CD14-positive monocyte (primary cell): Measurements from ENCODE around the gene CFAP61. TPM values are rescaled to one million over a fixed set of nuclear protein-coding genes. Genes with fewer than 3 reads are reported as not detected.

Experiments
- DNase-seq, 3 donors: peaks; one replicate each; pipeline ENCODE4 v3.0.0-alpha.2; 2011 to 2022
- H2AFZ ChIP-seq: 2 replicates; pipeline ENCODE4 v1.6.0; 2012; ENCODE audit warnings: mild to moderate bottlenecking, low read depth, low read length, inconsistent platforms; ENCODE audit not compliant: insufficient read depth, poor library complexity, severe bottlenecking
- H3K27ac ChIP-seq, 2 donors: 1 replicate in 1 of 2; 2 replicates in 1 of 2; pipeline ENCODE4 v1.5.1; 2012 to 2013; ENCODE audit warnings: low read length in 2 of 2, control low read depth in 1 of 2, inconsistent platforms in 1 of 2, low read depth in 1 of 2, mild to moderate bottlenecking in 1 of 2
- H3K27me3 ChIP-seq, 2 donors: one replicate each; pipeline versions ENCODE4 v1.6.0 to v1.6.1; 2011 to 2013; ENCODE audit warnings: low read length in 2 of 2; ENCODE audit not compliant: control insufficient read depth in 2 of 2, insufficient read depth in 2 of 2
- H3K36me3 ChIP-seq, 2 donors: replicated peaks in 1 of 2; 1 replicate in 1 of 2; 2 replicates in 1 of 2; pipeline versions ENCODE4 v1.5.1 to v1.6.1; 2012 to 2013; ENCODE audit warnings: low read length in 2 of 2, control low read depth in 1 of 2, inconsistent platforms in 1 of 2, mild to moderate bottlenecking in 1 of 2; ENCODE audit not compliant: insufficient read depth in 2 of 2, control insufficient read depth in 1 of 2
- H3K4me1 ChIP-seq, 2 donors: 1 replicate in 1 of 2; 2 replicates in 1 of 2; pipeline versions ENCODE4 v1.5.1 to v1.6.1; 2012 to 2013; ENCODE audit warnings: low read length in 2 of 2, control low read depth in 1 of 2, inconsistent platforms in 1 of 2, mild to moderate bottlenecking in 1 of 2, moderate library complexity in 1 of 2; ENCODE audit not compliant: insufficient read depth in 2 of 2, control insufficient read depth in 1 of 2
- H3K4me2 ChIP-seq: replicated peaks from 2 replicates; pipeline ENCODE3; 2012; ENCODE audit warnings: low read length, moderate library complexity, mild to moderate bottlenecking; ENCODE audit not compliant: poor library complexity, severe bottlenecking; ENCODE audit errors: extremely low read depth
- H3K4me3 ChIP-seq, 3 experiments: fragments of 200-600 bp in 1 of 3; sonication (generic) in 1 of 3; replicated peaks in 1 of 3; 1 replicate in 2 of 3; 2 replicates in 1 of 3; pipeline ENCODE4 v1.5.1; 2011 to 2013; ENCODE audit warnings: low read length in 3 of 3, mild to moderate bottlenecking in 3 of 3, control low read depth in 2 of 3, low read depth in 2 of 3, inconsistent platforms in 1 of 3, moderate library complexity in 1 of 3
- H3K79me2 ChIP-seq: 2 replicates; pipeline ENCODE4 v1.6.0; 2012; ENCODE audit warnings: mild to moderate bottlenecking, control low read depth, inconsistent platforms, low read length, moderate library complexity; ENCODE audit not compliant: insufficient read depth
- H3K9ac ChIP-seq: 2 replicates; pipeline ENCODE4 v1.6.0; 2017; ENCODE audit warnings: low read length, mild to moderate bottlenecking; ENCODE audit not compliant: insufficient read depth, poor library complexity, severe bottlenecking
- H3K9me3 ChIP-seq, 2 donors: replicated peaks in 1 of 2; 1 replicate in 1 of 2; 2 replicates in 1 of 2; pipeline versions ENCODE4 v1.5.1 to v1.6.1; 2012 to 2013; ENCODE audit warnings: low read length in 2 of 2, control low read depth in 1 of 2; ENCODE audit not compliant: control insufficient read depth in 1 of 2, insufficient read depth in 1 of 2
- H4K20me1 ChIP-seq: 2 replicates; pipeline ENCODE4 v1.6.0; 2012; ENCODE audit warnings: mild to moderate bottlenecking, low read length, control low read depth, moderate library complexity; ENCODE audit not compliant: insufficient read depth
- H3K27ac Mint-ChIP-seq, 7 donors: one replicate each; pipeline ENCODE4 v1.8.0; 2020; ENCODE audit warnings: mild to moderate bottlenecking in 7 of 7, mixed read lengths in 7 of 7, moderate library complexity in 6 of 7, inconsistent platforms in 2 of 7
- H3K27me3 Mint-ChIP-seq, 3 donors: one replicate each; pipeline ENCODE4 v1.8.0; 2021 to 2022; ENCODE audit warnings: low read depth in 3 of 3, mild to moderate bottlenecking in 3 of 3, mixed read lengths in 3 of 3, moderate library complexity in 3 of 3, inconsistent platforms in 1 of 3
- H3K36me3 Mint-ChIP-seq, 2 donors: one replicate each; pipeline ENCODE4 v1.8.0; 2020; ENCODE audit warnings: mixed read lengths in 2 of 2, inconsistent platforms in 1 of 2, mild to moderate bottlenecking in 1 of 2
- H3K4me1 Mint-ChIP-seq: one replicate; pipeline ENCODE4 v1.8.0; 2020; ENCODE audit warnings: mild to moderate bottlenecking, mixed read lengths
- H3K4me3 Mint-ChIP-seq, 2 donors: one replicate each; pipeline ENCODE4 v1.8.0; 2020; ENCODE audit warnings: mild to moderate bottlenecking in 2 of 2, mixed read lengths in 2 of 2, moderate library complexity in 1 of 2
- H3K9me3 Mint-ChIP-seq, 7 donors: one replicate each; pipeline ENCODE4 v1.8.0; 2020 to 2022; ENCODE audit warnings: mixed read lengths in 7 of 7, mild to moderate bottlenecking in 6 of 7, moderate library complexity in 6 of 7, inconsistent platforms in 2 of 7
- CTCF ChIP-seq: fragments of 200-600 bp; IDR thresholded peaks from one replicate; pipeline ENCODE4 v1.8.0; 2022; ENCODE audit warnings: antibody characterized with exemption, mild to moderate bottlenecking
- WGBS: methylation state at CpG from one replicate; pipeline ENCODE4 v1.1.5; 2013; ENCODE audit warnings: missing lambda C conversion rate; ENCODE audit not compliant: insufficient coverage; 5-methylcytosine and 5-hydroxymethylcytosine counted together
- intact Hi-C, 2 donors: fragments of 100-400 bp; cut with micrococcal nuclease; formaldehyde crosslinking; loops; one replicate each; pipeline versions ENCODE4 v1.15.0 to v1.15.1; 2023
- polyA plus RNA-seq, 3 donors: library from polyadenylated mRNA; depleted of rRNA in 1 of 3; unstranded in 2 of 3; stranded (reverse) in 1 of 3; fragments of 300-500 nt in 2 of 3; fragments of >200 nt in 1 of 3; fragmentation: Illumina TruSeq in 2 of 3; gene quantifications; 1 replicate in 2 of 3; 2 replicates in 1 of 3; pipeline ENCODE4 v1.2.3, GENCODE V29; 2012 to 2021

The CFAP61 gene
- polyA plus RNA-seq, 3 donors = not detected

GRCh38 chr20:20331156-20331555 lies 278.8 kb downstream of the CFAP61 start:
- Mint-ChIP-seq H3K27me3 (peaks cover 0 to 2% (median 0%) of the 10 kb centered on the region in 3 donors), H3K9me3 (peaks cover 0 to 6% (median 3%) of the 10 kb centered on the region in 7 donors), H3K4me3 (no peak overlapping the region), H3K27ac (peak overlapping the region in 5 of 7 donors; percentile 12 to 73 (median 51)), H3K36me3 (peaks cover 0 to 2% of the 10 kb centered on the region in 2 donors), H3K4me1 (peaks cover 53% of the 10 kb centered on the region)
- Histone ChIP-seq H3K4me1 (peaks cover 47 to 59% of the 10 kb centered on the region in 2 donors), H3K9ac (no peak overlapping the region), H3K4me3 (no peak overlapping the region), H3K27me3 (no peaks in the 10 kb centered on the region), H3K79me2 (no peaks in the 10 kb centered on the region), H4K20me1 (no peaks in the 10 kb centered on the region), H3K9me3 (peaks cover 0 to 3% of the 10 kb centered on the region in 2 donors), H3K4me2 (peak overlapping the region; percentile 52), H3K36me3 (no peaks in the 10 kb centered on the region), H2AFZ (no peak overlapping the region), H3K27ac (peak overlapping the region; percentile 50 to 68)
- no peak for TF ChIP-seq CTCF
- intact Hi-C loops = loop anchor here in 1 of 2 donors (5.0 kb wide), 1 partner anchor 64 kb away; no protein-coding TSS in a partner anchor
- WGBS = no CpG with 5 or more reads among the region's 1 CpG
- no peak for DNase-seq

- H3K27me3 ChIP-seq = no peaks in the 10 kb centered on the region
- H3K4me2 ChIP-seq = peak overlapping the region; percentile 52
- peaks cover 47 to 59% of the 10 kb centered on the region in 2 donors for H3K4me1 ChIP-seq
- Mint-ChIP-seq H3K27me3 (peaks cover 0 to 2% (median 0%) of the 10 kb centered on the region in 3 donors), H3K4me1 (peaks cover 53% of the 10 kb centered on the region), H3K4me3 (peak overlapping the region in 1 of 2 donors; percentile 65), H3K36me3 (peaks cover 0 to 2% of the 10 kb centered on the region in 2 donors), H3K9me3 (peaks cover 0 to 6% (median 3%) of the 10 kb centered on the region in 7 donors), H3K27ac (peak overlapping the region; percentile 37 to 91 (median 85))
- H3K79me2 ChIP-seq = no peaks in the 10 kb centered on the region
- H2AFZ ChIP-seq = no peak overlapping the region
- TF ChIP-seq CTCF = no peak
- H3K36me3 ChIP-seq = no peaks in the 10 kb centered on the region
- no CpG with 5 or more reads among the region's 2 CpGs for WGBS
- H4K20me1 ChIP-seq = no peaks in the 10 kb centered on the region
- no peak overlapping the region for H3K4me3 ChIP-seq
- peaks cover 0 to 3% of the 10 kb centered on the region in 2 donors for H3K9me3 ChIP-seq
- intact Hi-C loops = loop anchor here in 1 of 2 donors (5.0 kb wide), 1 partner anchor 65 kb away; no protein-coding TSS in a partner anchor
- peak overlapping the region; percentile 50 to 68 for H3K27ac ChIP-seq
- DNase-seq = peak; percentile 36 to 64 (median 41)
- no peak overlapping the region for H3K9ac ChIP-seq
These were observed 279.5 kb downstream of the CFAP61 start for GRCh38 chr20:20331817-20332216.
